Germinal center (tissue), 1 donor: ENCODE data around the gene PAPSS2.
A peak's percentile ranks its signal among the peaks of the same experiment; 100 is the strongest.
"Not testable (repeated sequence)": the region's sequence is repeated elsewhere in the genome, so short reads cannot be mapped to it uniquely, and the experiment has no call there.

Experiments used
- DNase-seq: peaks from one replicate; pipeline ENCODE4 v3.0.0; 2012; ENCODE audit warnings: mixed read lengths, low spot score

PAPSS2 gene

DNA sequence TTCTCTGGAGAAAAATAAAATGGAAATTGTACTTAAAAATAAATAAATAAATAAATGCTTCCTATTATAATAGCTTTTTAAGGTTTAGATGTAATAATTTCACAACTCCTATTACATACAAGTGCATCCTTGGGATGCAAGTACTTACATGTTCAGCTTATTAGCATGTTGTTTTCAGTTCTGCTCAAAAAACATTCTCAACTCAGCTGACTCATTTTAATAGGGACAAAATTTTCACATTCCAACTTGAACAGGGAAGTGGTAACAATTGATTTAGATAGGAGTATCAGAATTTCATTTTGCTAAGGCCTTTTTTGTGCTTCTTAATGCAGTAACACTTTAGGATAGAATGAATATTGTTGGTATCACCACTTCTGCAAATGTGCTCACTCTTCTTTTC, 16.7 kb upstream of the PAPSS2 start:
- no peak for DNase-seq

DNA sequence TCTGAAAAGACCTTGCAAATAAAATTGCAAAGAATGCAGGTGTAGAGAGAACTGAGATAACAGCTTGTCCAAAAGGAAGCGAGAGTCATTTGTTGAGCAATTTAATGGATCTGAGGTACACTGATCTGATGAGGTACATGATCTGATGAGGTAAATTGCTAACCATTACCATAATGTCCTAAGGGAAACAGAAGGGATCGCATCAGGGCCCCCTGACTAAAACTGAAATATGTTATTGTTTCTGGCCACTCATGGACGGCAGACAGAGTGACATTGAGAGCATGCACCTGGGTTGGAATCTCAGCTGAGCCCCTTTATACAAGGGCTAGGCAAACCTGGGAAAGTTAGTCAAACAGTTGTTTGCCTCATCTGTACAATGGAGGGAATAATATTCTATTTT, 15.8 kb upstream of the PAPSS2 start:
- DNase-seq = no peak

DNA sequence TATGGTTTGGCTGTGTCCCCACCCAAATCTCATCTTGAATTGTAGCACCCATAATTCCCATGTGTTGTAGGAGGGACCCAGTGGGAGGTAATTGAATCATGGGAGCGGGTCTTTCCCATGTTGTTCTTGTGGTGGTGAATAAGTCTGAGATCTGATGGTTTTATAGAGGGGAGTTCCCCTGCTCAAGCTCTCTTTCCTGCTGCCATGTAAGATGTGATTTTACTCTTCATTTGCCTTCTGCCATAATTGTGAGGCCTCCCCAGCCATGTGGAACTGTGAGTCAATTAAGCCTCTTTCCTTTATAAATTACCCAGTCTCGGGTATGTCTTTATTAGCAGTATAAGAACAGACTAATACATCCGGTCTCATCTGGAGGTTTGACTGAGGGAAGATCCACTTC, 15.2 kb upstream of the PAPSS2 start:
- DNase-seq = not testable (repeated sequence)

DNA sequence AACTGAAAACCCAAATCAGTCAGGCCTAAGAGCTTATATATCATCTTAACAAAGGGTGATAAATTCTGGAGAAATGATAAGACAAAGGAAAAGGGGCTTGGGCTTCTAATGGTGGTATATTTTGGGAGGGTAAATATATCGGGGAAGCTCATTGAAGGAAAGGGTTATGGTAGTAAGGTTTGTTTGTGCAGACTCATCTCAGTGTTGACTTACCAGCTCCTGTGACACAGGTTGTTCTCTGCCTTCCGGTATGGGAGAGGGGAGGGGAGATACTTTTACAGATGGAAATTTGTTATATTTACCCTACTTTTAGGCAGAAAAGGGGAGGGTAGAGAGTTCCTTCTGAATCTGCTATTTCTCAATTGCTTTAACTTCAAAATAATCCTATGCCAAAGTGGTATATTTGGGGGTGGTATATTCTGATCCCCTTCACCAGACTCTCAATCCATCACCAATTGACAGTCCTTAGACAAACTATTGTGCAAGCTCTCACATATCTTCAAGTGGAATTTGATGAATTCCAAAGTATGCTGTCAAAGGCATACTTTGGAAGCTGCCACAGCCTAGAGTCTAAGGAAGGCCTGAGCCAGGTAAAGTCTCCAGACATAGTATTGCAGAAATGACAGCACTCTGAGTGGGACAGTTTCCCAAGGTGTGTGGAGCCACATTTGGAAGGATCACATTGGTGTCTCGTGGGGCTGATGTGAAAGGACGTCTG, 13.3 kb upstream of the PAPSS2 start:
- DNase-seq = no peak

DNA sequence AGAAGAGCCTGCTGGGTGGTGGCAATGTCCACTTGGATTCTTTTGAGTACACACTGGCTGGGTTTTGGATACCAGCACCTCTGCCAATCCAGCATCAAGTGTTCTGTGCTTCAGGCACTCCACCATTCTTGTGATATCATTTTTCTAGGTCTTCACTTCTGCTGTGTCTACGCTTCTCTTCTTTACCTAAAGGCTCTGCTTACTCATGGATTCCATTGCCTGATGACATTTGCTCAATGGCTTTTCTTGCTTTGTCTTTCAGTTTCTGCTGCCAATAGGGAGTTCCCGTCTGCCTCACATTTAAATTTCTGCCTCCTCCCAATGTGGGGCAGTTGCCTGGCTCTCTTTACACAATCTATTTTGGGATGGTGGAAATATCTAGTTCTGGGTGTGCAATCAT, 12.7 kb upstream of the PAPSS2 start:
- no peak for DNase-seq

DNA sequence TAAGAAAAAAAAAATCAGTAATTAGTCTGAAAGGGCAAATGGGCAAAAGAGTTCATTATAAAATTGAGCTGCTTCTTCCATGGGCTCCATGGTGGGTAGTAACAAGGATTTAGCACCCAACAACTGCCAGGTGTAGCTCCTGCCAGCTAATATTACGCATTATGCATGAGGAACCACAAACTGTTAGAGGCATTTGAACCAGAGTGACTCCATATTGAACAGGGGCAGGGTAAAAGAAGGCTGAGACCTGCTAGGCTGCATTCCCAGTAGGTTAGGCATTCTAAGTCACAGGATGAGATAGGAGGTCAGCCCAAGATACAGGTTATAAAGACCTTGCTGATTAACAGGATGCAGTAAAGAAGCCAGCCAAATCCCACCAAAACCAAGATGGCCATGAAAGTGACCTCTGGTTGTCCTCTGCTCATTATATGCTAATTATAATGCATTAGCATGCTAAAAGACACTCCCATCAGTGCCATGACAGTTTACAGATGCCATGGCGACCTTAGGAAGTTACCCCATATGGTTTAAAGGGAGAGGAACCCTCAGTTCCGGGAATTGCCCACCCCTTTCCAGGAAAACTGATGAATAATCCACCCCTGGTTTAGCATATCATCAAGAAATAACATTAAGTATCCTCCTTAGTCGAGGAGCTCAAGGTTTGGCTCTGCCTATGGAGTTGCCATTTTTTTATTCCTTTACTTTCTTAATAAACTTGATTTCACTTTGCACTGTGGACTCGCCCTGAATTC, 8.7 kb upstream of the PAPSS2 start:
- no peak for DNase-seq

DNA sequence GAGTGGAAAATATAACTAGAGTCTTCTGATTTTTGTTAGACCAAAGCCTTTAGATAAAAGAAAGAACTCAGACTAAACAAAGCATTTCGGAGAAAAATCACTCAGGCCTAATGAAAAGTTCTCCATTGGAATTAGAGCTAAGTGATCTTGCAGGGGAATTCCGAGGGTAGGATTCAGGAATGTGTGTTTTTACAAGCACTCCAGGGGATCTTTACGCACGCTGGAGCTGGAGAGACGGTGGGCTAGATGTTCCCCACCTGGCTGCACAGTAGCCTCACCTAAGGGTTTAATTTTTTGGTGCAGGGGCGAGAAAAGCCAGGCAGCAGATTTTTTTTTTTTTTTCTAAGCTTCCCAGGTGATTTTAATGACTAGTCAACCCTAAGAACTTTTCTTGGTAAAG, 7.9 kb upstream of the PAPSS2 start:
- DNase-seq = no peak

DNA sequence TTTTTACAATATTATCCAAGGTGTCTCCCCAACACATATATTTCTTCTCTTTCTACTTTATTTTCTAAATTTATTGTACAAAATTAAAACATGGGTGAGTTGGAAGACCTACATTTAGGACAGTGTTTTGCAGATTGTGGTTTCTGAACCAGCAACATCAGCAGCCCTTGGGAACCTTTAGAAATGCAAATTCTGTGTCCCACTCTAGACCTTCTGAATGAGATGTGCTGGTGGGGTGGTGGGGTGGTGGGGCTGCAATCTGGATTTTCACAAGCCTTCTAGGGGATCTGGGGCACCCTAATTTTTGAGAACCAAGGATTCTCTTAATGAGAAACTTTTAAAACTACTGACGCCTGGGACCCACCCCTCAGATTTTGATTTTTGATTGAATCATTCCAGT, 7.4 kb upstream of the PAPSS2 start:
- no peak for DNase-seq

DNA sequence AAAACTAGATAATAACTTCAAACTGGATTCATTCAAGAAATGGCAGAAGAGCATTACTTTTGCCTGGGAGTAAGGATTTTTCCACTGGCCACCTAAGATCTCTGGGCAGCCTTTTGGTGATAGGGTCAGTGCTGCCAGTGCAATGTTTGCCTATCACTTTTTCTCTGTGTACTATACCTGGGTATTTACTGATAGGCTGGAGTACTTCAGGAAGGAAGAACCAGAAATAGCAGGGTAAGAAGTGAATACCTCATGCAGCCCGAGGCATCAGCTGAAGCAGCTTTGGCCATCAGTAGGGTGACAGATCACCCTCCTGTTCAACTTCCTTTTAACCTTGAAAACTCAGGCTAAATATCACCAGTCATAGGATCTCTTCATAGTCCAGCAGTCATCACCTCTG, 5.5 kb upstream of the PAPSS2 start:
- DNase-seq = no peak

DNA sequence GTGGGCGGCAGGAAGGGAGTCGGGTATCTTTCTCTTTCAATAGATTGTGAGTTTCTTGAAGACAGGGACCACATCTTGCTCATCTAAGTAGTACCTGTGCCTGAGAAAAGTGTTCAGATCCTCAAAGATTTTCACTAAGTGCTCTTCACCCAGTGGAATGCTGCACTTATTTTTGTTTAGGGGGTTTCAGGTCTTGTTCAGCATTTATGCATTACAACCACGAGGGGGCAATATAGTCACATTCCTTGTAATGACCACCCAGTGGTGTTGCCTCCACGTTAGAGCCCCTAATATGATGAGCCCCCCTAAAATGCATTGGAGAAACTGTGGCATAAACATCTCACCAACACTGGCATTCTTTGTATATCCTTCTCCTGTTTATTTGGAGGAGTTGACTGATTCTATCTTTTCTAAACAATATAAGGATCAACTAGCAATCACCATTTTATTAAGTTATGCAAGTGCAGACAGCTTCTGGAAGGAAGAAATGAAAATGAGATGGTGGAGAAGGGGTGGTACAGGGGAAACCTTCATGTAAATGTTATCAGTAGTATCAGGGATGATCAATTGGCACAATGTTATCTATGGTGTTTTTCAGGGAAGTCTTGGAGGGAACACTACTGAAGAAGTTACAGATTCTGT, 3.1 kb upstream of the PAPSS2 start:
- peak; percentile 47 for DNase-seq

DNA sequence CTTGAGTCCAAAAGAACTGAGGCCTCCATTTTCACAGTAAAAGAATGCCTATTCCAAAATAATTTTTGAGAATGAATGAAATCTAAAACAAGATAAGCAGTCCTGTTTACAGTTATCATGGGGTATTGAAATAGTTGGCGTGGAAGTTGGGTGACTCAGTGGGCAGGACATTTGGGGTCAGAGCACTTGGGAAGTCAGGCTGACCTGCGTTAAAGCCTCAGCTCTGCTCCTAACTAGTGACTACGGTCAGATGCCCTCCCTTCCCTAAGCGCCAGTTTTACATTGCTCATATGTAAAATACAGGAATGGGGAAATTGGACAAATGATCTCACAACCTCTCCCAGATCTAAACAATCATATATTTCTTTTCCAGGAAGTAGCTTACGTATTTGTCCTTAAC, 2.3 kb upstream of the PAPSS2 start:
- DNase-seq = no peak

DNA sequence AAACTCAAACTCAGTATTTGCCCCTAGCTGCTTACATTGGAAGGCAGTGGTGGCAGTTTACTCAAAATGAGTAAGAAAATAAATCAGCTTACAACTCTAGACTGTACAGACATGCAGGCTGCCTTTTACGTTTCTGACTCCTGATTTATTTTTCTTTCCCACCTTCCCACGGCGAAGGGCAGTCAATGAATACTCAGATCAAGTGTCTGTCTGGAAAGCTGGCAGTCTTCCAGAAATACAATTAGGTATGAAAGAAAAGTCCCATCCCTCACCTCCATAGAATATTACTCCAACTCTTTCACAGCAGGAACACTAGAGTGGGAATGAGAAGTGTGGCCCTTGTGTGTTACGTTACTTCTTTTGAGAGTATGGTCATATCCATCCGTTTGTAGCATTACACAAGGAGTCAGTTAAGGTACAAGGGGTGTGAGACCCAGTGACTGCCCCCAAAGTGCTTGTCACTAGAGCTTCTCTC, 1.3 kb upstream of the PAPSS2 start:
- no peak for DNase-seq

DNA sequence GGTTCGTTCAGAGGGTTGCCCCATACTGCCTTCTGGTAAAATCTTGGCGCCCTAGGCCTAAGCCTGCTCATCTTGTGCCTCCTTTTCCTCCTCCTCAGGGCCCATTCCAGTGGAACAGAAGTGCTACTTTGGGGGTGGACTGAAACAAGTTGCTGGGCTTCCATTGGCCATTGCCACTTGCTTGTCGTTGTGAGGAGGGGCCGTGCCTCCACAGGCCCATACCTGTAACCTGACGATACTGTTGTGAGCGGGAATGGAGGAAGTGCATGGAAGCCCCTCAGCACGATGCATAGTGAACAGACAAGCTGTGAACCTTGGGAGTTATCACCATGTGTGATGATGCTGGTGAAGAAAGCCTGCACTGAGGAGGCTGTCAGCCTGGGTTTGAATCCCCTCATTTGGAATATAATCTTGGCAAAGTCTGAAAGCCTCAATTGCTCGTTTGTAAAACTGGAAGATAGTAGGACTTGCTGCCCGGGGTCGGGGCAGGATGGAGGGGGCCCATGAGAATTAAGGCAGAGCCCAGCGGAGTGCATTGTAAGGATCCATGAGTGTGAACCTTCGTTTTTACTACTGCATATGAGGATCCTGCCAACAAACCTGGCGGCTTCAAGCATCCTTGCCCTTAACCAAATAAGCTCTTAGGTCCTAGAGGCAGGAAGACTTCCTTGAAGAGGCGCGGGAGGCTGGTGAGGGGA, 671 bp upstream of the PAPSS2 start:
- no peak for DNase-seq

DNA sequence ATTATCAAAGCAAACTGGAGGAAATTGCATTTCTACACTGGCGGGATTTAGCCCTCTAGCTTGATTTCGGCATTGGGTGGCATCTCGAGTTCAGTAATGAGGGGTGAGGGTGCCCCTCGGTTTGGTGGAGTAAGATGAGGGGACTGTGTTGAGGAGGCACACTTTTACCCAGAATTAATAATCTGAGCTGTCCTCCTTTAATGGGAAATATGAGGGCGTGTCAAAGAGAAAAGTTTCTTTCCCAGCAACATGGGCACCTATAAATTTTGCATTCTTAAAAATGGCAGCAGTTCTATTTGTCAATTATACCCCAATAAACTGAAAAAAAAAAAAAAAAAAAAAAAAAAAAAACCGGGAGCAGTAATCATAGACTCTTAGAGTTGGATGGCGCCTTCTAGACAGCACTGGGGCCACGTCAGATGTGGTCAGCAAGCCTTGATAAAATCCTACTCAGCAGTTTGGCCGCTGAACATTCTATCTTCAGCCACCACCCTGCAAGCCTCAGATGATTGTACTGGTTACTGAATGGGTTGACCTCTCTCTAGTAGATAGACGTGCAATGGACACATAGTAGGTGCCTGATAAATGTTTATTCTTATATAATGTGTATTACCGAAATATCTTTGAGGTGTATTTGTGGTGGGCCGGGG, 931 bp downstream of the PAPSS2 start:
- DNase-seq = no peak

DNA sequence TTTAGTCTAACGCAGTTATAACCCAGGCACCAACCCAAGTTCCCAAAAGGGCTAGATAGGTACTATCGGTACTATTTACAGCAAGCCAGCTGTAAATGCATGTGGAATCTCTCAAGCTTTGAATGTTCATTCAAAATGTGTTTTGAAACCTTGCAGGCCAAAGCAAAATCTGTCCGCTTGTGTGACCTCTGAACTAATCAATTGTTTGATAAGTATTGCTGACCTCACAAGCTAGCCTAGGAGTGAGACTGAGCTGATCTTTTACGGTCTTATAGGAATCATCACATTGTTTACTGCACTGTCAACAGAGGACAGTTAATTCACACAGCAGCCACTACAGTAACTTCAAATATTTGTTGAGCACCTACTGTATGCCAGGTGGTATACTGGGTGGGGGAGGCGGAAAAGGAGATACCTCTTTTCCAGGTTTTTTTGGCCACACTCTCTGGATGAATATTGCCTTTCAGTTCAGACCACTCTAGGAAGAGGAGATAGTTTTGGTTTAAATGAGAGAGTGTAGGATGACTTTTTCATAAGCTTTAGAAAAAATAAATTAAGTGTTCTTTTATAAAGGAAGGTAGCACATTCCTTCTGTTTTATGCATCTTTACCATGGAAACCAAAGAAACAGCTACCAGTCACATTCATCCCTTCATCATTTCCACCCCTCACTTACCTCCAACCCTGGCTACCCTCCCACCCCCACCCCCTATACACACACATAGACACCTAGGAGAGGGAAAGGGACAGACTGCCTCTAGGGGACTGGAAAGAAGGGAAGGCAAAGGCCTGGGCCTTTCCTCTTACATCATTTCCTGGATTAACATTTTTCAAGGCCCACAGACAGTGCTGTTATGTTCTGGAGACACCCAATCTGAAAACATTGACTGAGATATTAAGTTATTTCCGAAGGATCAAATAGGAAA, 2.4 kb downstream of the PAPSS2 start:
- no peak for DNase-seq

DNA sequence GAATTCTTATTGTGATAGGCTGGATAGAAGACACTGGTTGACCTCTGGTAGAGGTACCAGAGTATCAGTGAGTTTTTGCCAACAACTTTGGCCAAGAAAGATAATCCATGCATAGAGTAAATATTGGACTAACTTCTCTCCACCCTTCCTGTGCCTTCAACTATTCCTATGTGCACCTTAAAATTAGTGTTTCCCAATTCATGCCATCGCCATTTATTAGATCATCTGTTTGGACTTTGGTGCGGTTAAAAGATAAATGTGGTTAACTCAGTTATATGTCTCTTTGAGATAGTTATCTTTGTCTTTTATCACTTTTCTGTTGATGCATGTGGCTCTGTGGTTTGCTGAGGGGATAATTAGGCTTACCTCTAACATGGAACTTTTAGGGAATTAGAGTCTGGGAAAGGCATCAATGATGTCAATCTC, 4.6 kb downstream of the PAPSS2 start:
- DNase-seq = no peak

DNA sequence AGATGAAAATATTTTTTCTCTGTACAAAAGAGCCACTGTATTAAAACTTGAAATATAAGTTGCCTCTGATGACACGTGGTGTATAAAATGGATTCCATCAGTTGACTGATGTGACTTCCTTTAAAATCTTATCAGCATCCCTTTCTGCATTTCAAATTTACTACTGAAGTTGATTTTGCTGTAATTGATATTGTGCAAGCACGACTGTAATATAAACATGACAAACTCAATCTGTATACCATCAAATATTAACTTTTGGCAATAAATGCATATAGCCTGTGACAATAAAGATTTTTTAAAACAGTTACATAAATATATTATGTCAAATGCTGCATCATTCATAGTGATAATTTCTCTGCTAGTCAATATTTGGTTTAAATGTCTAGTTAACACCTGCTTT, 7.8 kb downstream of the PAPSS2 start:
- DNase-seq = no peak

DNA sequence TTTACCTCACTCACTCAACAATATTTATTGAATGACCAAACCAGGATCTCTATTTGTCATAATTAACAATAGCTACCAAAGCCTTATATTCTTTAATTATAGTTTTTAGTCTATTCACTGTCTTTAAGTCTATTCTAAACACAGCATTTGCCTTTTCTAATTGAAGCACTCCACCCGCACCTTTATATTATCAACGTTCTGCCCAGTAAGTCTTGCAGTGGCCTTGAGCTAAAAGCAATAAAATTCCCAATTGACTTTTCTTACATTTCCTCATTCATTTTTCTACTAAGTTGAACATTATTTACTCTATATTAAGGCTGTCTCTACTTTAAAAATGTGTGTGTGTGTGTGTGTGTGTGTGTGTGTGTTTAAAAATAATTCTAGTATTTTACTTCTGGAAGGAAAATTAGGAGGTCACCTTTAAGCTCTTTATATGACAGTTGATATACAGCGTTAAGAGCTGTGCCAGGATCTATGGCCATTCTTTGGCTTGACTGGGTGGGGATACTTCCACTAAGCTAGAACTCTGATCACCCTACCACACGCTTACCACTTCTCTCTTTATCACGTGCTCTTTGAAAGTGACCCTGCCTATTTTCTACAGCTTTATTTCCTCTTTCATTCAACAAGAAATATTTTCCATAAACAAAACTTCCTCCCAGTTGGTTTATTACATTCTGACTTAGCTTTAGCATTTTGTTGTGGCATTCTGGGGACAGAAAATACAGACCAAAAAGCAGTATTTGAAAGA, 8.8 kb downstream of the PAPSS2 start:
- no peak for DNase-seq

DNA sequence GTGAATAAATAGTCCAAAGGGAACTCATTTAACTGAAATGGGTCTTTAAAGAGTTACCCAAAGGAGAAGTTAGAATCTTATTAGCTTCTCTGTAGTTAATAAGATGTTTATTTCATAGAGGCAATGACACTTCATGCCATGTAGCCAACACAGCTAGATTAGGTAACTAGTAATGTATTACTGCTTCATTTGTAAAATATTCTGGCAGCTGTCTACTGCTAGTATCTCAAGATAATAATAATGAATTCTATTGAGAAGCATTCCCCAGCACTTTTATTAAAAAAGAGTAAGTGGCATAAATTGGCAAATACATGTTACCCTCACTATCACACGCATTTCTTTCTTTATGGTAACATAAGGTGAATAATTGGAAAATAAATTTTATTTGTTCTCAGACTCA, 10.1 kb downstream of the PAPSS2 start:
- DNase-seq = no peak

DNA sequence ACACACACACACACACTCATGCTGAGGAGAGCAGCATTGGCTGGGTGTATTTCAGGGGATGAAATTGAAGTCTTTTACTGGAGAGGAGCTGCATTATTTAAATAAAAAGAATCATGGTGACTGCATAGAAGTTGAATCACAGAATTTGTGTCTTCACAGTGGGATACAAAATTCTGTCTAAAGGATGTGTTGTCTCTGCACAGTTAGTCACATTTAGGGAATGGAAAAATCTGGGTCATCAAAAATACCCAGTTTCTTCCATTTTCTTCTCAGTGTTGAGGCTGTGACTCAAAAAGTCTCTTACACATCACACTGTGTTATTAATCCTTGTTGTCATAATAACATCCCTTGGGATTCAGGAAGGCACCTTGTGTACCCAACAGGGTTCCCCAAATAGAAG, 10.9 kb downstream of the PAPSS2 start:
- no peak for DNase-seq
